ENCODE results near the gene SAMD14. TPM values are rescaled to one million over a fixed set of nuclear protein-coding genes. Genes with fewer than 3 reads are reported as not detected.

SAMD14 gene
- total and polyA plus RNA-seq, 3 experiments from 2014 or later, result 0.92 to 1.3 TPM; not detected in 1

- peak; percentile 26 to 71 (median 45) for DNase-seq
- H3K4me3 Mint-ChIP-seq, result peak overlapping the region in 5 of 7 donors; percentile 32 to 71 (median 48)
- Histone ChIP-seq H3K27me3 (ENCODE audit: insufficient read depth, low read length, poor library complexity, severe bottlenecking) (peaks cover 9% of the 10 kb centered on the region), H3K4me3 (ENCODE audit: low read length) (no peak overlapping the region), H3K27ac (ENCODE audit: low read depth, low read length) (no peak overlapping the region), H3K9me3 (ENCODE audit: low read length) (no peaks in the 10 kb centered on the region), H3K36me3 (ENCODE audit: insufficient read depth, low read length) (no peaks in the 10 kb centered on the region), H3K4me1 (ENCODE audit: insufficient read depth, low read length) (no peaks in the 10 kb centered on the region)
- peaks cover 16 to 54% of the 10 kb centered on the region in 2 donors for H3K27me3 Mint-ChIP-seq
- ChIA-PET POLR2A (interaction anchor here (0.6 kb wide), 1 partner anchor 24 kb away, joined by 3 read pairs; no protein-coding TSS in a partner anchor), CTCF (interaction anchor here (0.8 to 4.5 kb wide), 21 partner anchors 9 to 191 kb away, joined by 3 to 20 read pairs (median 5); partner anchors contain the start of gene SGCA)
- H3K4me1 Mint-ChIP-seq, result peaks cover 5 to 11% (median 5%) of the 10 kb centered on the region in 3 donors
- no peak overlapping the region for H3K27ac Mint-ChIP-seq
- no peaks in the 10 kb centered on the region for H3K9me3 Mint-ChIP-seq
- no peaks in the 10 kb centered on the region for H3K36me3 Mint-ChIP-seq
Measured at GRCh38 chr17:50117202-50118051, 12.5 kb downstream of the SAMD14 start.

GRCh38 chr17:50115756-50116155, 14.2 kb downstream of the SAMD14 start:
- H3K27me3 ChIP-seq (ENCODE audit: insufficient read depth, low read length, poor library complexity, severe bottlenecking), result peaks cover 5% of the 10 kb centered on the region
- POLR2A ChIA-PET, result no interaction called here
- H3K27me3 Mint-ChIP-seq, result peaks cover 13 to 44% of the 10 kb centered on the region in 2 donors

GRCh38 chr17:50114849-50115357, 15.1 kb downstream of the SAMD14 start:
- peaks cover 0 to 10% (median 0%) of the 10 kb centered on the region in 3 donors for H3K36me3 Mint-ChIP-seq
- H3K27ac ChIP-seq (ENCODE audit: low read depth, low read length), result no peak overlapping the region
- H3K27me3 ChIP-seq (ENCODE audit: insufficient read depth, low read length, poor library complexity, severe bottlenecking), result peaks cover 5% of the 10 kb centered on the region
- H3K27ac Mint-ChIP-seq, result peak overlapping the region in 3 of 8 donors; percentile 10 to 69 (median 49)
- no peaks in the 10 kb centered on the region for H3K36me3 ChIP-seq (ENCODE audit: insufficient read depth, low read length)
- H3K27me3 Mint-ChIP-seq, result peaks cover 13 to 44% of the 10 kb centered on the region in 2 donors
- H3K4me3 Mint-ChIP-seq, result peak overlapping the region in 1 of 7 donors; percentile 4
- no peaks in the 10 kb centered on the region for H3K4me1 ChIP-seq (ENCODE audit: insufficient read depth, low read length)
- no peak for DNase-seq
- no peak overlapping the region for H3K4me3 ChIP-seq (ENCODE audit: low read length)
- no peaks in the 10 kb centered on the region for H3K9me3 Mint-ChIP-seq
- POLR2A ChIA-PET, result no interaction called here
- CTCF ChIA-PET, result interaction anchor here (0.8 to 4.5 kb wide), 12 partner anchors 11 to 159 kb away, joined by 3 to 20 read pairs (median 4); partner anchors contain the start of genes PDK2 and SAMD14
- peaks cover 5 to 11% (median 5%) of the 10 kb centered on the region in 3 donors for H3K4me1 Mint-ChIP-seq
- H3K9me3 ChIP-seq (ENCODE audit: low read length), result no peaks in the 10 kb centered on the region

More at GRCh38 chr17:50115756-50116155, 14.2 kb downstream of the SAMD14 start:
- no peaks in the 10 kb centered on the region for H3K9me3 Mint-ChIP-seq
- H3K9me3 ChIP-seq (ENCODE audit: low read length), result no peaks in the 10 kb centered on the region
- H3K4me1 ChIP-seq (ENCODE audit: insufficient read depth, low read length), result no peaks in the 10 kb centered on the region
- peaks cover 0 to 5% (median 0%) of the 10 kb centered on the region in 3 donors for H3K36me3 Mint-ChIP-seq
- peaks cover 5 to 11% (median 5%) of the 10 kb centered on the region in 3 donors for H3K4me1 Mint-ChIP-seq
- no peaks in the 10 kb centered on the region for H3K36me3 ChIP-seq (ENCODE audit: insufficient read depth, low read length)
- DNase-seq, result no peak
- no peak overlapping the region for H3K4me3 ChIP-seq (ENCODE audit: low read length)
- no peak overlapping the region for H3K27ac ChIP-seq (ENCODE audit: low read depth, low read length)
- no peak overlapping the region for H3K27ac Mint-ChIP-seq
- no peak overlapping the region for H3K4me3 Mint-ChIP-seq
- CTCF ChIA-PET, result interaction anchor here (1.0 to 4.5 kb wide), 4 partner anchors 9 to 54 kb away, joined by 3 to 20 read pairs (median 4); no protein-coding TSS in a partner anchor

GRCh38 chr17:50114401-50114800, 15.6 kb downstream of the SAMD14 start:
- peaks cover 12 to 39% of the 10 kb centered on the region in 2 donors for H3K27me3 Mint-ChIP-seq
- H3K4me1 ChIP-seq (ENCODE audit: insufficient read depth, low read length), result no peaks in the 10 kb centered on the region
- H3K4me3 ChIP-seq (ENCODE audit: low read length), result no peak overlapping the region
- no peaks in the 10 kb centered on the region for H3K36me3 ChIP-seq (ENCODE audit: insufficient read depth, low read length)
- no peaks in the 10 kb centered on the region for H3K9me3 Mint-ChIP-seq
- no peak for DNase-seq
- H3K4me3 Mint-ChIP-seq, result no peak overlapping the region
- H3K27ac ChIP-seq (ENCODE audit: low read depth, low read length), result no peak overlapping the region
- no peak overlapping the region for H3K27ac Mint-ChIP-seq
- H3K4me1 Mint-ChIP-seq, result peaks cover 5 to 11% (median 5%) of the 10 kb centered on the region in 3 donors
- no peaks in the 10 kb centered on the region for H3K9me3 ChIP-seq (ENCODE audit: low read length)
- peaks cover 0 to 12% (median 0%) of the 10 kb centered on the region in 3 donors for H3K36me3 Mint-ChIP-seq
- POLR2A ChIA-PET, result no interaction called here
- CTCF ChIA-PET, result interaction anchor here (0.8 to 4.5 kb wide), 11 partner anchors 11 to 159 kb away, joined by 3 to 20 read pairs (median 4); partner anchors contain the start of genes PDK2 and SAMD14
- peaks cover 5% of the 10 kb centered on the region for H3K27me3 ChIP-seq (ENCODE audit: insufficient read depth, low read length, poor library complexity, severe bottlenecking)

GRCh38 chr17:50113624-50114320, 16.2 kb downstream of the SAMD14 start:
- Histone ChIP-seq H3K4me3 (ENCODE audit: low read length) (no peak overlapping the region), H3K9me3 (ENCODE audit: low read length) (no peaks in the 10 kb centered on the region), H3K27ac (ENCODE audit: low read depth, low read length) (no peak overlapping the region), H3K36me3 (ENCODE audit: insufficient read depth, low read length) (no peaks in the 10 kb centered on the region), H3K4me1 (ENCODE audit: insufficient read depth, low read length) (no peaks in the 10 kb centered on the region), H3K27me3 (ENCODE audit: insufficient read depth, low read length, poor library complexity, severe bottlenecking) (peaks cover 5% of the 10 kb centered on the region)
- Mint-ChIP-seq H3K27ac (no peak overlapping the region), H3K4me1 (peaks cover 5 to 11% (median 5%) of the 10 kb centered on the region in 3 donors), H3K36me3 (peaks cover 0 to 19% (median 0%) of the 10 kb centered on the region in 3 donors), H3K27me3 (peaks cover 10 to 36% of the 10 kb centered on the region in 2 donors), H3K9me3 (no peaks in the 10 kb centered on the region), H3K4me3 (no peak overlapping the region)
- ChIA-PET CTCF (interaction anchor here (0.8 to 4.5 kb wide), 7 partner anchors 10 to 56 kb away, joined by 3 to 20 read pairs (median 5); partner anchors contain the start of genes PDK2 and SAMD14), POLR2A (no interaction called here)
- no peak for DNase-seq

GRCh38 chr17:50112694-50113093, 17.3 kb downstream of the SAMD14 start:
- no peak for DNase-seq
- no peak overlapping the region for H3K27ac ChIP-seq (ENCODE audit: low read depth, low read length)
- Mint-ChIP-seq H3K27ac (peak overlapping the region in 1 of 8 donors; percentile 91), H3K4me3 (no peak overlapping the region), H3K4me1 (peaks cover 5 to 11% (median 5%) of the 10 kb centered on the region in 3 donors), H3K9me3 (no peaks in the 10 kb centered on the region), H3K27me3 (peaks cover 6 to 25% of the 10 kb centered on the region in 2 donors), H3K36me3 (peaks cover 0 to 29% (median 0%) of the 10 kb centered on the region in 3 donors)
- no peaks in the 10 kb centered on the region for H3K4me1 ChIP-seq (ENCODE audit: insufficient read depth, low read length)
- POLR2A ChIA-PET, result interaction anchor here (0.7 to 0.9 kb wide), 2 partner anchors 21 to 396 kb away, joined by 3 read pairs; no protein-coding TSS in a partner anchor
- no peaks in the 10 kb centered on the region for H3K36me3 ChIP-seq (ENCODE audit: insufficient read depth, low read length)
- H3K9me3 ChIP-seq (ENCODE audit: low read length), result no peaks in the 10 kb centered on the region
- H3K4me3 ChIP-seq (ENCODE audit: low read length), result no peak overlapping the region
- peaks cover 5% of the 10 kb centered on the region for H3K27me3 ChIP-seq (ENCODE audit: insufficient read depth, low read length, poor library complexity, severe bottlenecking)
- CTCF ChIA-PET, result interaction anchor here (1.2 kb wide), 1 partner anchor 13 kb away, joined by 3 read pairs; no protein-coding TSS in a partner anchor
